AG10803 (cell line): Measurements from ENCODE around the gene SNUPN.

Source experiments
- DNase-seq: peaks from one replicate; pipeline ENCODE4 v3.0.0; 2010; ENCODE audit warnings: low read depth
- H3K4me3 ChIP-seq: 2 replicates; pipeline ENCODE4 v1.5.1; 2011; ENCODE audit warnings: mild to moderate bottlenecking, low read length, control low read depth
- CTCF ChIP-seq: conservative IDR thresholded peaks from 2 replicates; pipeline ENCODE4 v1.5.1; 2011; ENCODE audit warnings: mild to moderate bottlenecking, low read length, control low read depth, inconsistent platforms

The SNUPN gene

GRCh38 chr15:75620841-75621391 lies 4.6 kb downstream of the SNUPN start:
- H3K4me3 ChIP-seq = peak overlapping the region; percentile 59
- TF ChIP-seq CTCF = peak; percentile 54
- DNase-seq = peak; percentile 96

GRCh38 chr15:75620058-75620820 lies 5.3 kb downstream of the SNUPN start:
- no peak for TF ChIP-seq CTCF
- peak overlapping the region; percentile 59 for H3K4me3 ChIP-seq
- peak; percentile 95 for DNase-seq

GRCh38 chr15:75616766-75617165 lies 8.8 kb downstream of the SNUPN start:
- no peak for DNase-seq
- TF ChIP-seq CTCF = no peak
- no peak overlapping the region for H3K4me3 ChIP-seq

GRCh38 chr15:75606711-75607699 lies 18.5 kb downstream of the SNUPN start:
- no peak for TF ChIP-seq CTCF
- no peak overlapping the region for H3K4me3 ChIP-seq
- DNase-seq = peak; percentile 45

GRCh38 chr15:75606026-75606425 lies 19.5 kb downstream of the SNUPN start:
- no peak overlapping the region for H3K4me3 ChIP-seq
- DNase-seq = no peak
- TF ChIP-seq CTCF = no peak

GRCh38 chr15:75599401-75599800 lies 26.1 kb downstream of the SNUPN start:
- no peak overlapping the region for H3K4me3 ChIP-seq
- peak; percentile 37 for DNase-seq
- TF ChIP-seq CTCF = no peak
